ENCODE measurements around the gene ATXN1.
"Not testable (repeated sequence)": the region's sequence is repeated elsewhere in the genome, so short reads cannot be mapped to it uniquely, and the experiment has no call there.

The ATXN1 gene

DNA sequence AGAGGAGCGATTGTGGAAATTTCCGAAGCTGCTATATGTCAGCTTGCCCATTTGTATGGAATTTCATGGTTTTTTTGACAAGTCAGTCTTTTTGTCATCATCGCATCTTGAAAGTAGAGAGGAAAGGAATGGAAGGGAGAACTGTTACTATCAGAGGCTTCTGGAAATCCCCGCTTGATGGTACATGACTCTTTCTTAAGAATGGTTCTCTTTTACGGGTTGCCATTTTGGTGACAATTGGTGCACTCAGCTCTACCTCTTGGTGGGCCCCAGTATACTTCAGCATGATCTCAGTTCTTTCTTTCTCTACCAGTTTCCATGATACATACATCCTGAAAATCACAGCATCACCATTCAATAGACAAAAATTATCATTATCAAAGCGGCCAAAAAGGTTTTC, 146.0 kb downstream of the ATXN1 start:
- DNase-seq (ENCODE audit: low spot score): not testable (repeated sequence)

DNA sequence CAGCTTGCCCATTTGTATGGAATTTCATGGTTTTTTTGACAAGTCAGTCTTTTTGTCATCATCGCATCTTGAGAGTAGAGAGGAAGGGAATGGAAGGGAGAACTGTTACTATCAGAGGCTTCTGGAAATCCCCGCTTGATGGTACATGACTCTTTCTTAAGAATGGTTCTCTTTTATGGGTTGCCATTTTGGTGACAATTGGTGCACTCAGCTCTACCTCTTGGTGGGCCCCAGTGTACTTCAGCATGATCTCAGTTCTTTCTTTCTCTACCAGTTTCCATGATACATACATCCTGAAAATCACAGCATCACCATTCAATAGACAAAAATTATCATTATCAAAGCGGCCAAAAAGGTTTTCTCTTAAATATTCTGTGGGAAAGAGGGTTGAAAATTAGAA, 147.1 kb downstream of the ATXN1 start:
- DNase-seq (ENCODE audit: low spot score): not testable (repeated sequence)

DNA sequence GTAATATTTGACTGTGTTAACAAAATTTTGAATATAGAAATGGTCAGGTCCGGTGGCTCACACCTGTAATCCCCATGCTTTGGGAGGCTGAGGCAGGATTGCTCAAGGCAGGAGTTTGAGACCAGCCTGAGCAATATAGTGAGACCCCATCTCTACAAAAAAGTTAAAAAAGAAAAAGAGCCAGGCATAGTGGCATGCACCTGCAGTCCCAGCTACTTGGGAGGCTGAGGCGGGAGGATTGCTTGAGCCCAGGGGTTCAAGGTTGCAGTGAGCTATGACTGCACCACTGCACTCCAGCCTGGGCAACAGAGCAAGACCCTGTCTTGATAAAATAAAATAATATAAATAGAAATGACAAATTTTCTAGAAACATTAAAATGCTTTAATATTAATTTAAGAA, 147.8 kb downstream of the ATXN1 start:
- not testable (repeated sequence) for DNase-seq (ENCODE audit: low spot score)

- DNase-seq (ENCODE audit: low spot score): no peak
Measured at GRCh38 chr6:16608444-16608843, 152.8 kb downstream of the ATXN1 start.

DNA sequence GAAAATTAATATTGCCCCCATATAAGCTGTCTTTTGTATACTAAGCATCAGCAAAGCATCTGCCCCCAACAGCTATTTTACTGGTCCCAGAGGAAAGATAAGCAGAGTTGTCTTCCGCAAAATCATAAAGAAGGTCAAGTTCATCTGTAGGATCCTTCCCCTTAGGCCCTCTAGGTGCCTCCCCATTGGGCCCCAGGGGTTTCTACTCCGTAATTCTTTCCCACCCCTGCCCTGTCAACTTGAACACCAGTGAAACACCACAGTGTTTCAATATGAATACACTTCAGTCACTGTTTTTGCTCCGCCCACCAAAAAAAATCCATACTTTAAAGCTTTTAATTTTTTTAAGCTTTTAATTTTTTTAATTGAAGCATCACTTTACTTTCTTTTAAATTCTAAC, 159.2 kb downstream of the ATXN1 start:
- no peak for DNase-seq (ENCODE audit: low spot score)

DNA sequence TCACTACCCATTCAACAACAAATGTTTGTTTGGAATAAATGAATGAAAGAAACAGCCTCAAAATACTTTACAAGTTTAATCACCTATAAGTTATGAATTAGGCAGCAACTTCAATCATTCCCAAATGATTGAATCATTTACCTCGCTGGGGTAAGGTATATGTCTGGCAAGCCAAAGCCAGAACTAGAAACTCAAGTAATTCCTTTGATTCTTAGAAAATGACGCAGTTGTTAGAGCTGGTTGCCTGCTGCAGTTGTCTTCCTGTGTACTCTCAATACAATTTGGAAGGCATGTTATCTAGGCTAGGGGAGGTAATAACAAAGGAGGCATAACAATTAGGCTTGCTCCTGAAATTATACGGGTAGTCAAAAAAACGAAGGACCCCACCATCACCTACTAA, 160.6 kb downstream of the ATXN1 start:
- no peak for DNase-seq (ENCODE audit: low spot score)

DNA sequence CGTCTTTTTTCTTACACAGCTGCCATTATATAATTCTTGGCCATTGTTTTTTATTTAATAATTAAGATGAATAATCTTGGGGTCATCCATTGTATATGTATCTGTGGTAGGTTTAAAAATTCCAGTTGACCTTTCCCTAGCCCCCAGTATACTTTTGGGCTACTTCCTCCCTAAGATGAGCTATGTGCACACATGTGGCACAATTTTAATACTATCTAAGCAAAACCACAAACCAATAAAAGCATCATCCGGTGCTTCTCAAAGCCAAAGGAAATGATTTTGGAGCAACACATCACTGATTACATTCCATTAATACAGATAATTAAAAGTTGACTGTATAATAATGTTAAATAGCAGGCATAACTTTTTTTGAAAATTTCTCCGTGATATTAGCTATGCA, 161.2 kb downstream of the ATXN1 start:
- no peak for DNase-seq (ENCODE audit: low spot score)

DNA sequence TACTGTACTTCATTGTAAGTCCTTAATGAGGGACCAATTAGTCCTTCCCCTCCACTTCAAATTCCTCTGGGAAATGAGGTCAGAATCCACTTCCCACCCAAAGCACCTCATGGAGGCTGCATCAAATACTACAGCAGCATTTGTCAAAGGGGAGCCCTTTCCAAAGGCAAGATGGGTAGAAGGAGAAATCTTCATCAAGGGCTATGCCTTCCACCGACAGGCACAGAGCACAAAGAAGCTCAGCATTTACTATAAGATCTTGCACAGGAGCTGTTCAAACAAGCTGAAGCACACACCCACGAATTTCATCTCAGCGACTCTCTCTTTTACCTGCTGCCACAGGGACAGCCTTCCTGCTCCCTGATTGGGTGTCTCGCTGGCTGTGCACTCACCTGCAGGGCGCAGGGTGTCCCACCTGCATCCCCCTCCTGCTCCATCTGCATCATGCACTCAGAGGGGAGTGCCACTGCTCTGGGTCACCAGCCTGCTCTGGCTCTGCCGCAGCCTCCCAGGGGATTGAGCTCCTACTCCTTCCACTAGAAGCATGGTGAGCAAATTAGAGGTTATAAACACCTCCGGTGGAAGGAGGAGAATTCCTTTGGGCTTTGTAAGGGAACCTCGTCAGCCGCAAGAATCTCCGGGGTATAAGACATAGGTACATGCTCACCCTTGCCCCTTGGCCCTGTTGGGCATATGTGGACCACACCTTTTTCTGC, 164.5 kb downstream of the ATXN1 start:
- DNase-seq (ENCODE audit: low spot score): no peak

DNA sequence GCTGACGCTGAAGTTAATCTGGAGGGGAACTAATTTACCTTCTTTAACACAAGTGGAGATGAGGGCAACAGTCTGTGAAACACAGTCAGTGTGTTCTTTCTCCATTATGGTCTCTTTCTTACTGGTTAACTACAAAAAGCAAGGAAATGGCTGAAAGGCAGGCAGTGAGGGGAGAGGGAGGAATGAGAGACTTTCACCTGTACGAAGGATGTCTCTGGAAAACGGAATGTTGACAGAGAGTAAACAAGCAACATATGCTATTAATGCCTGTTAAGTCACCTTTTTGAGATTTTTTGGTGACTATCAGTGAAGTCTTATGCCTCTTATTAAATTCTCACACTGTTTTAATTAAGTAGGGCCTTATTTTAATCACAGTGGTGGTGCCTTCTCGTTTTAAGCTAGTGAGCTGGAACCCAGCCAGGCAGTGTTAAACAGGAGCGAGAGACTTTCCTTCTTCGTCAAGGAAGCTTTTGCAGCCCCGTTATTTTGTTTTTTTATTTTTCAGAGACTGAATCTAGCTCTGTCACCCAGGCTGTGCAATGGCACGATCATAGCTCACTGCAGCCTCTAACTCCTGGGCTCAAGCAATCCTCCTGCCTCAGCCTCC, 165.6 kb downstream of the ATXN1 start:
- no peak for DNase-seq (ENCODE audit: low spot score)

DNA sequence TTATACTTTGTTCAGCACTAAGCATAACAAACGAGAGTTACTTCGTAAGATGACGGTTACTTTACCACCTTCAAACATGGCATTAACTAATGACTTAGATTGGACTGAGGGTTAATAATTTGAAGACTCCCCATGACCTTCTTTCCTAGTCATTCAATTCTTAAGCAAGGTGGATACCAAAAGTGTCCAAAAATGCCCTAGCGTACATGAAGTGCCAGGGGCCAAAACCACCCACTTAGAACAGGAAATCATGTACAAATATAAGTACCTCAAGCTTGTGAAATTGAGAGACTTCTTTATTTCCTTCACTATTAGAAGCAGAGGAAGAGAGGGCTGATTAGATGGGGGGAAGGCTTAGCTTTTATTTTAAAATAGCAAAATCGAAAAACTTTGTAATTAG, 166.4 kb downstream of the ATXN1 start:
- no peak for DNase-seq (ENCODE audit: low spot score)

- DNase-seq (ENCODE audit: low spot score): no peak
Measured at GRCh38 chr6:16592223-16592911, 168.9 kb downstream of the ATXN1 start.

DNA sequence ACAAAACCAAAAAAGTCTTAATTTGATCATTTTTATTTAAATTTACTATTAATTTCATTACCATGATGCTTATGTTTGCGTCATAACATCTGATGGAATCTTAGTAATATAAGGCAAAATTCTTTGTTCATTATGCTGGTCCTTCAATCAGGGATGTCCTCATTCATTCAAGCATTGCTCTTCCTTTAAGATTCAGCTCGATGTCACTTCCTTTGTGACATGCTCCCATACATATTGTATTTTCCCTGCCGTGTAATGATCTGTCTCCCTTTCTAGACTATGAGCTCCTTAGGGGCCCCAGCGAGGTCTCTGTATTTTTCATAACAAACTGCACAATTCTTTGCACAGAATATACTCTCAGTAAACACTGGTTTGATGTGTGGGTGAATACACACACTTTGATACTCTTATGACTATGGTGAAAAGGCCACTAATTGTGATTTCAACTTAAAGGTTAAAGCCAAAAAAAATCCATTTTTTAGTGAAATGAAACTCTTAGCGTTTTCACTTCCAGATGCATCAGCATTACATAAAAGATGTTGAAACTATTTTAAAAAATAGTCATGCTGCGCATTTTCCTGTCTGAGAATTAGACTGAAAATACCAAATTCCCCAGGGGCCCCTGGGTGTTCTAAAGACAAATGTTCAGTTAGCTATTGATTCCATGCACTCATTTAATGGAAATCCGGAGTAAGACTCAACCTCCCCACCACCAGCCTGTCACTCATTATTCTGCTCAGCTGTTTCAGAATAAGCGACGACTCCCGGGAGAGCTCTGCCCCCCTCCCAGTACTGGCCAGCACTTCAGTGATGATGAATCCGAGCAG, 169.7 kb downstream of the ATXN1 start:
- peak; percentile 47 for DNase-seq (ENCODE audit: low spot score)

DNA sequence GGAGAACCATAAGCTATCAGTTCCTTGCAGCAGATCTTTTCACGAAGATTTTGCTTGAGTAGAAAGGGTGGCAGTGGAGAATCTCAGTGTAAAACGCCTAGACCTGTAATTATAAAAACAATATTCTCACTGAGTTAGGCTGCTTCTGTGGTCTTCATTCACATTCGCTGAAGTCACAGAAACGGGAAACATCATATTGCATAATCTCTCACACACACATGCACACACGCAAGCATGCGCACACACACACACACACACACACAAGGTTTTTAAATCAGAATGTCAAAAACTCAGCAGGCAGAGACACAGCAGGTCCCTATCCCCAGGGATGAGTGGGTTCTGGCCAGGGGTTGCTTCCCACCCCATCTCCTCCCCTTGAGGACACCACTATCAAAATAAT, 175.5 kb downstream of the ATXN1 start:
- DNase-seq (ENCODE audit: low spot score): peak; percentile 15

GRCh38 chr6:16583144-16583762, 178.0 kb downstream of the ATXN1 start:
- peak; percentile 67 for DNase-seq (ENCODE audit: low spot score)

DNA sequence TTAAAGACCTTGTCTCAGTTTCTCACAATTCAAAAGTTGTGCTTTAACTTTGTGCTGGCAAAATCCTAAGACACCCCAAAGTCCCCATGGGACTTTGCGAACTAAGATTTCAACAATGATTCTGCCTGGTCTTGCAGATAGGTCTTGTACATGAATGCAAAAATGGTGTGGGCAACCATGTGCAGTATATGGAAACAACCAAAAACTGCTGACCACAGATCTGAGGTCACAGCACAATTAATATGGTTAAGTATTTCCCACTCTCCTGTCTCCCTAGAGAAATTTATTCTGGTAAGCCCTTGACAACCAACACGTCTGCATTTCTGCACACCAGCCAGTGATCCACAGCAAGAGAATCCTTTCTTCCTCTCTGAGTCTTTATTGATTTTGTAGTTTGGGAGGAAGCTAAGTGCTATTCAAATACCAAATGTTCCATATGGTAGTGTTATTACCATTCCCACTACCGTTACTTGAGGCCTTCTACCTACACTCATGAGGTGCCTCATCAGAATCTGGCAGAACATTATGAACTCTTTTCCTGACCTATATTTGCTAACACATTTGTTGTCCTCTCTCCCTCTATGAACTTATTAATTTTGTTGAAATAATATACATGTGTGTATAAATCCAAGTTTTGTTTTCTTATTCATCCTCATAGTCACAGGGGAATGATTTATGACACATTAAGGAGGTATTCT, 178.7 kb downstream of the ATXN1 start:
- DNase-seq (ENCODE audit: low spot score): no peak

- no peak for DNase-seq (ENCODE audit: low spot score)
Measured at GRCh38 chr6:16578695-16579285, 182.5 kb downstream of the ATXN1 start.

DNA sequence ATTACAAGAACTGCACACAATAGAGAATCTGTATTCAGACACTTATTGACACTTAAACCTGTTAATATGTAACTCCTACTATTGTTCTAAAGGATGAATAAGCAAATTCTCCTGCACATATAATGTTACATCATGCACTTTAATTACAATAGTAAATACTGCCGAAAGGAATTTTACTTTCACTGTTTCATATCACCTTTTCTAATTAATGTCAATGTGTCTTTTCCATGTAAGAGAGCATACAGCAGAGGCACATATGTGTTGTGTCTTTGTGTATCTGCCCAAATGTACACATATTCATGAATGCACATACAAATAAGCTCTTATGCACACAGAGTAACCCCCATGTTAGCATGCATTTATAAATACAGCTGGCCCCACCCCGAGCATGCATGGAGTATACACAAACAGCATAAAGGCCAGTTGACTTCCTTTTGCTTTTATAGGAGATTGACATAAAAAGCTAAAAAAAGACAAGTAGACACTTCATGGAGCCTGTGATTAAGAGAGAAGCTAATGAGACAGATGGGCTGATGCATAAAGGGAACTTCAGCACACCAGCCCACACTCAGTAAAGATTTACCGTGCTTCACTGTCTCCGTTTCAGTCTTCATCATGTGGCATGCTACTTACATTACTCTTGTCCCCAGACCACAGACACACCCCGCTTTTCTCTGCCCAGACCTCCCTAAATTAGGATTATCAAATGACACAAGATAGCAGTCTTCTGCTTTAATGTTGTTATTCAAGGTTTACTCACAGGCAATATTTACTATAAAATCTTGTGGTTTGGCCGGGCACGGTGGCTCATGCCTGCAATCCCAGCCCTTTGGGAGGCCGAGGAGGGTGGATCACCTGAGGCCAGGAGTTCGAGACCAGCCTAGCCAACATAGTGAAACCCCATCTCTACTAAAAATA, 184.6 kb downstream of the ATXN1 start:
- no peak for DNase-seq (ENCODE audit: low spot score)

DNA sequence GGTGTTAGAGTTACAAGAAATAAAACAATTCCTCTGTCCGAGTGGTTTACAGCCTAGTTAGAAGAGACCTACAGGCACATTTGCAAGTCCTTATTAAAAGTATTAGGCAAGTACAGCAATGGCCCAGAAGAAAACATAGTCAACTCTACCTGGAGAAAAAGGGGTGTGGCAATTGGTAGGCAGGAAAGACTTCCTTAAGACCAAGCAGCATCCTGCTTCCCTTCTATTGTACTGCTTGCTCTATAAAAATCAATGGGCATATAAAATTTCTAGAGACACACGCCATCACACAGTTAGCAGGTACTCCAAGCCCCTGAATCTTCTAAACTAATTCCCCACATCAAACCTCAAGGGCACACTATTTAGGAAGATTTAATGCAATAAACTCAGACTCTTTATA, 185.6 kb downstream of the ATXN1 start:
- DNase-seq (ENCODE audit: low spot score): no peak

DNA sequence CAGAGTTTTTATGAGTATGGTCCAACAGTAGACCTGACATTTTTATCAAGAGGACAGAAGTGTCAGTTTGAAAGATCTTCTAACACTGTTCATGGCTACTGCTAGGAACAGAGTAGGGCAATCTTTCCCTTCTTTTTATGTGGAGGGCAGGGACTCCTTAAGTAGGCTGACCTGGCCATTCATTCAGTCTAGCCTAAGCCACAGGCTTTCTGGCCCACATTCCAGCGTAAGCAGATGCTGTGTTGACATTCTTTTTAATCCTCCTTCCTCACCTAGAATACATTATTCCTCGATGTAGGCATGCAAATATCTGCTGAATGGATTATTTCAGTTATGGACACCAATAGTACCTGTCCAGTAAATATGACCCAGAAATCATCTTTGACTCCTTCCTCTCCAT, 188.3 kb downstream of the ATXN1 start:
- no peak for DNase-seq (ENCODE audit: low spot score)

GRCh38 chr6:16572317-16572716, 188.9 kb downstream of the ATXN1 start:
- DNase-seq (ENCODE audit: low spot score): no peak

Data from Ammon's horn (tissue), 1 donor.